ENCODE measurements around the gene MAML3.

MAML3 gene

GRCh38 chr4:140170299-140170698 is 16.3 kb upstream of the MAML3 start:
- no peak for DNase-seq
- TF ChIP-seq POLR2A (IDR thresholded peaks at IDR 0.05; ENCODE audit: low read length) (no peak), GATA1 (IDR thresholded peaks at IDR 0.05; ENCODE audit: low read depth, low read length) (no peak)

- DNase-seq = no peak
- TF ChIP-seq GATA1 (IDR thresholded peaks at IDR 0.05; ENCODE audit: low read depth, low read length) (no peak), POLR2A (IDR thresholded peaks at IDR 0.05; ENCODE audit: low read length) (no peak)
These were observed 15.0 kb upstream of the MAML3 start for GRCh38 chr4:140168936-140169335.

DNA sequence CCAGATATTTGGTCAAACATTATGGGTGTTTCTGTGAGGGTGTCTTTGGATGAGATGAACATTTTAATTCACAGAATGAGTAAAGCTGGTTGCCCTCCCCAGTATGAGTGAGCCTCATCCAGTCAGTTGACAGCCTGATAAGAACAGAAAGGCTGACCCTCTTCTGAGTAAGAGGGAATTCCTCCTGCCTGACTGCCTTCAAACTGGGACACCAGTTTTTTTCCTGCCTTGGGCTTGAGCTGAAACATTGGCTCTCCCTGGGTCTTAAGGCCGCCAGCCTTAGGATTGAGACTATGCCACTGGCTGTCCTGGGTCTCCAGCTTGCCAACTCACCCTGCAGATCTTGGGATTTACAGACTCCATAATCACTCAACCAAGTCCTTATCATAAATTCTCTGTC is 14.5 kb upstream of the MAML3 start:
- DNase-seq = no peak
- TF ChIP-seq GATA1 (IDR thresholded peaks at IDR 0.05; ENCODE audit: low read depth, low read length) = no peak
- TF ChIP-seq POLR2A (IDR thresholded peaks at IDR 0.05; ENCODE audit: low read length) = no peak

DNA sequence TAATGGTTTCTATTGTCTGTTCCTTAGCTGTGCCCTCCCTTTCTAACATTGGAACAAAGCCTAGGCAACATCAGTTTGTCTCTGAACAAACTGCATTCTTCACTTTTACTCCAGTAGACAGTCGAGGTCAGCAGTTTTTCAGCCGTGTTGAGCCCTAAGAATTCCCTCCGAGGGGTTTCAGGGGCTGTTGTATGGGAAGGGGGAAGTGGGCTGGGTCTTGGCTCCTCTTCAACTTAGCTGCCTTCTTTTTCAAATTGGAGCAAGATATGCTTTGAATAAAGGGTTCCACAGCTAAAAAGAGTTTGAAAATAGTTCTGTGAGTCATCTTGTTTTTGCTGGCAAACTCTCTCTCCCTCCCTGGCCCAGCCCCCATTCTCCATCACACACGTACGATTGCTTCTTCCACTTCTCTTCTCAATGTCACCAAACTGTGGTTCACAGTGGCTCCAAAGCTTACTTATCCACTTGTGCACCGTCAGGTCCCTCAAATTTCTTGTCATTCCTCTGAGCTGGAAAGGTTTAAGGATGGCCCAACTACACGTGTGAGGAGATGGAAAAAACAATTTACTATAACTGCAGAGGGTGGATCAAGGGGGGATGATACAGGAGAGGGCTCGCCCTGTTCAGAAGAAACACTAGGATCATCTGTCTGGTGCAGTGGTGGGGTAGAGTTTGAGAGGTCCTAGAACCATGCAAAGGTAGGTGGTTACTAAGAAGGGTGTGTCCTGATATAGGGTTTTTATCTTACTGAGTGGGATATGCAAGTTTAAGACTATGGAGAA is 9.2 kb upstream of the MAML3 start:
- TF ChIP-seq POLR2A (IDR thresholded peaks at IDR 0.05; ENCODE audit: low read length) = no peak
- TF ChIP-seq GATA1 (IDR thresholded peaks at IDR 0.05; ENCODE audit: low read depth, low read length) = no peak
- DNase-seq = no peak

GRCh38 chr4:140162596-140162995 is 8.6 kb upstream of the MAML3 start:
- DNase-seq = no peak
- TF ChIP-seq GATA1 (IDR thresholded peaks at IDR 0.05; ENCODE audit: low read depth, low read length) (no peak), POLR2A (IDR thresholded peaks at IDR 0.05; ENCODE audit: low read length) (no peak)

DNA sequence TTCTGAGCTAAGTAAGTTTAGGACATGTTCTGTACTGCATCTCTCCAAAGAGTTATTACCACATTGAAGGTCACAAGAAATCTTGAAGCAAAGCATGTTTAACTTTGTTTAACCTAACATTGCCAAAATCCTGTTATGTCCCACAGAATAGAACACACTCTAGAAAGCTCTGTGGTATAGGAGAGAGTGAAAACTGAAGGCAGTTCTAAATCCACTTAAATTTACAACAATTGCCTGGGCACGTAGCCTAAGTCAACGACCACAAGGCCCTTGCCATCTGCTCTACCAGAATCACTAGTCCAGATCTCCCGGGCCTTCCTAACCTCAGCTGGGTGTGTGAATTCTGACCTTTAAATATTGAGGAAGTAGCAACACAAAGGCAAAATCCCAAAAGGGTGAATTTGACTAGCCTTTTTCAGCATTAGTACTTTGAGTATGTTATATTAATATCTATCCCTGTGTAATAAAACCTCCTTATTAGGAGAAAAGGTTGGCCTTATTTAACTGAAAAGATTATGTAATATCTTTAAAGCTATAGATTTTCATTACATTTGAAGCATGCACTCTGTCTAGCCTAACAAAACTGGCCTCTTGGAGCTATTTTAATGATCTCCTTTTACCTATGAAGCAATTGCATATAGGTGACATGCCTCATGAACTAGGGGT is 4.5 kb upstream of the MAML3 start:
- no peak for DNase-seq
- TF ChIP-seq POLR2A (IDR thresholded peaks at IDR 0.05; ENCODE audit: low read length) = no peak
- no peak for TF ChIP-seq GATA1 (IDR thresholded peaks at IDR 0.05; ENCODE audit: low read depth, low read length)

GRCh38 chr4:140157341-140157740 is 3.4 kb upstream of the MAML3 start:
- DNase-seq = no peak
- TF ChIP-seq GATA1 (IDR thresholded peaks at IDR 0.05; ENCODE audit: low read depth, low read length) = no peak

- no peak for DNase-seq
- no peak for TF ChIP-seq GATA1 (IDR thresholded peaks at IDR 0.05; ENCODE audit: low read depth, low read length)
- no peak for TF ChIP-seq POLR2A (IDR thresholded peaks at IDR 0.05; ENCODE audit: low read length)
These were observed 2.7 kb upstream of the MAML3 start for GRCh38 chr4:140156529-140157171.

GRCh38 chr4:140154572-140154891 is 548 bp upstream of the MAML3 start:
- TF ChIP-seq GATA1 (IDR thresholded peaks at IDR 0.05; ENCODE audit: low read depth, low read length) (no peak), POLR2A (IDR thresholded peaks at IDR 0.05; ENCODE audit: low read length) (no peak)
- DNase-seq = no peak

DNA sequence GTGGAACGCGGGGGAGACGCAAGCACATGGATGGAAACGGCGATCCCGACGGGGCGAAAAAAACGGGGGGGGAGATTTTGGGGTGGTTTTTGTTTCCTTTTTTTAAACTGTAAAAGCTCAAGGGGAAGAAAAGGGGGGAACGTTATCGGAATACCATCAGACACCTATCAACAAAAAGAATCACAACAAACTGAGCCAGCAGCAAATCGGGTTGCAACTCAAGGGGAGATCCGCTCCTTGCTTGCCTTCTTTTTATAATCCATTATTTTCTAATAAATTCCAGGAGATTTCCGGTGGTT is 616 bp downstream of the MAML3 start:
- TF ChIP-seq GATA1 (IDR thresholded peaks at IDR 0.05; ENCODE audit: low read depth, low read length) (no peak), POLR2A (IDR thresholded peaks at IDR 0.05; ENCODE audit: low read length) (no peak)
- DNase-seq = no peak

- no peak for TF ChIP-seq POLR2A (IDR thresholded peaks at IDR 0.05; ENCODE audit: low read length)
- TF ChIP-seq GATA1 (IDR thresholded peaks at IDR 0.05; ENCODE audit: low read depth, low read length) = no peak
- DNase-seq = peak; percentile 62 to 65
These were observed 1.1 kb downstream of the MAML3 start for GRCh38 chr4:140152751-140153418.

DNA sequence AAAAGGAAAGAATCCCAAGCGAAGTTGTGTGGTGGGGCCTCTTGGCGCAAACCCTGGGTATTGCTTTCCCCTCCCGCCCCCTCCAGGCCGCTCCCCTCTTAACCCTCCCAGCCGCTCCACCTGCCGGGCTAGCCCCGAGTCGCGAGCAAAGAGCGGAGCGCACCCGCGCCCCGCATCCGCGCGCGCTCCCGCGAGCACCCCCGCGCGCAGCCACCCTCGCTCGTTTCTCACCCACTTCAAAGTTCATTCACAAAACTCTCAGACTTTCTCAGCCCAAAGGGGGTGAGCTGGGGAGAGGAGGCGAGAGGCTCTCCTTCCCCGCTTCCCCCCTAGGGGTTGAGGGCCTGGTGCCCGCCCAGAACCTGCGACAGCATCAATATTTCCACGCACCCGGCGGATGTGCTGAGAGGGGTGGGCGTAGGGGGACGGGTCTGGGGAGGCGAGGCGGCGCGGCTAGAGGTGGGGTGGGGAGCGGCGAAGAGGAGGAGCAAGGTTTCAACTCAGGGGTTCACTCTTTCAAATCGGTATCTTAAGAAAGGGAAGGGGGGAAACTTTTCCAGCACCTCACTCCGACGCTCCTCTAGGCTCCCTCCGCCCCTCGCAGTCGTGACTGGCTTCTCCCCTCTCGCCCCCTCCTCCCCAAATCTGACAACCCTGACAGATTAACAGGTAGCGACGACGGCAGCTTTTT is 1.8 kb downstream of the MAML3 start:
- no peak for TF ChIP-seq GATA1 (IDR thresholded peaks at IDR 0.05; ENCODE audit: low read depth, low read length)
- TF ChIP-seq POLR2A (IDR thresholded peaks at IDR 0.05; ENCODE audit: low read length) = no peak
- DNase-seq = peak; percentile 70 to 72

- TF ChIP-seq GATA1 (IDR thresholded peaks at IDR 0.05; ENCODE audit: low read depth, low read length) (no peak), POLR2A (IDR thresholded peaks at IDR 0.05; ENCODE audit: low read length) (peak; percentile 56)
- DNase-seq = peak; percentile 72 to 73
These were observed 2.3 kb downstream of the MAML3 start for GRCh38 chr4:140151699-140152012.
